GM23248 (cell line): ENCODE data around the gene CXCR2. TPM values are rescaled to one million over a fixed set of nuclear protein-coding genes. Genes with fewer than 3 reads are reported as not detected.
"Not testable (repeated sequence)": the region's sequence is repeated elsewhere in the genome, so short reads cannot be mapped to it uniquely, and the experiment has no call there.

ENCODE experiments used
- DNase-seq: peaks from one replicate; pipeline ENCODE4 v3.0.0-alpha.2; 2015
- H2AFZ ChIP-seq: fragments of 200-600 bp; sonication (generic); 2 replicates; pipeline ENCODE4 v1.6.1; 2016; ENCODE audit warnings: antibody characterized with exemption
- H3F3A ChIP-seq: fragments of 200-600 bp; sonication (generic); 2 replicates; pipeline ENCODE4 v1.6.1; 2016; ENCODE audit warnings: mild to moderate bottlenecking, antibody characterized with exemption, mixed run types; ENCODE audit not compliant: insufficient read depth
- H3K27ac ChIP-seq: fragments of 200-600 bp; sonication (generic); 2 replicates; pipeline ENCODE4 v1.5.1; 2016; ENCODE audit warnings: mild to moderate bottlenecking
- H3K27me3 ChIP-seq: fragments of 200-600 bp; sonication (generic); replicated peaks from 2 replicates; pipeline ENCODE4 v1.6.1; 2016; ENCODE audit warnings: mild to moderate bottlenecking; ENCODE audit not compliant: insufficient read depth
- H3K36me3 ChIP-seq: fragments of 200-600 bp; sonication (generic); 2 replicates; pipeline ENCODE4 v1.6.1; 2016; ENCODE audit warnings: low read depth, mild to moderate bottlenecking
- H3K4me1 ChIP-seq: fragments of 200-600 bp; sonication (generic); 2 replicates; pipeline ENCODE4 v1.6.1; 2016; ENCODE audit warnings: mild to moderate bottlenecking; ENCODE audit not compliant: insufficient read depth
- H3K4me2 ChIP-seq: fragments of 200-600 bp; sonication (generic); one replicate; pipeline ENCODE4 v1.6.1; 2016; ENCODE audit warnings: mild to moderate bottlenecking; ENCODE audit not compliant: unreplicated experiment
- H3K4me3 ChIP-seq: fragments of 200-600 bp; sonication (generic); 2 replicates; pipeline ENCODE4 v1.5.1; 2016; ENCODE audit warnings: mild to moderate bottlenecking
- H3K79me2 ChIP-seq: fragments of 200-600 bp; sonication (generic); 2 replicates; pipeline ENCODE4 v1.6.1; 2016; ENCODE audit warnings: mild to moderate bottlenecking; ENCODE audit not compliant: insufficient read depth
- H3K9ac ChIP-seq: fragments of 200-600 bp; sonication (generic); 2 replicates; pipeline ENCODE4 v1.6.1; 2016; ENCODE audit warnings: mild to moderate bottlenecking
- H3K9me2 ChIP-seq: fragments of 200-600 bp; sonication (generic); 2 replicates; pipeline ENCODE4 v1.6.1; 2016; ENCODE audit warnings: mixed run types, mild to moderate bottlenecking, moderate library complexity; ENCODE audit not compliant: insufficient read depth
- H3K9me3 ChIP-seq: fragments of 200-600 bp; sonication (generic); one replicate; pipeline ENCODE4 v1.6.1; 2017; ENCODE audit warnings: low read depth
- H4K20me1 ChIP-seq: fragments of 200-600 bp; sonication (generic); 2 replicates; pipeline ENCODE4 v1.6.0; 2016; ENCODE audit not compliant: insufficient read depth
- EZH2 ChIP-seq: fragments of 200-600 bp; sonication (generic); IDR thresholded peaks from 2 replicates; pipeline ENCODE4 v1.6.1; 2018; ENCODE audit warnings: antibody characterized with exemption, mild to moderate bottlenecking; ENCODE audit not compliant: insufficient read depth, poor library complexity, severe bottlenecking
- EZH2phosphoT487 ChIP-seq: fragments of 200-600 bp; sonication (generic); IDR thresholded peaks from 2 replicates; pipeline ENCODE4 v1.6.1; 2018; ENCODE audit warnings: antibody characterized with exemption, moderate library complexity, mild to moderate bottlenecking, low read depth; ENCODE audit not compliant: insufficient read depth
- WGBS, 2 experiments: methylation state at CpG; one replicate each; pipeline ENCODE4 v1.1.6; 2015 to 2017; ENCODE audit warnings: low lambda C conversion rate in 2 of 2, low coverage in 1 of 2; ENCODE audit errors: missing lambda C conversion rate in 2 of 2; 5-methylcytosine and 5-hydroxymethylcytosine counted together
- in situ Hi-C: fragments of 300-500 bp; cut with MboI; formaldehyde crosslinking; loops from 2 replicates; pipeline ENCODE4 v1.15.0; 2020
- polyA plus RNA-seq: library from polyadenylated mRNA; unstranded; fragments of >200 nt; fragmentation: Nextera tagmentation; extraction: Ambion mirVana; gene quantifications from 2 replicates; pipeline ENCODE4 v1.2.1, GENCODE V29; 2016
- total RNA-seq: library from RNA; depleted of rRNA; stranded (reverse); fragments of >200 nt; shearing (Covaris generic); gene quantifications from 2 replicates; pipeline ENCODE4 v1.2.3, GENCODE V29; 2014

The CXCR2 gene
- total and polyA plus RNA-seq, 2 experiments from 2014 or later: not detected

- Histone ChIP-seq H3F3A (no peaks in the 10 kb centered on the region), H3K9ac (no peak overlapping the region), H4K20me1 (no peaks in the 10 kb centered on the region), H3K9me2 (no peaks in the 10 kb centered on the region), H2AFZ (no peak overlapping the region), H3K36me3 (no peaks in the 10 kb centered on the region), H3K4me1 (no peaks in the 10 kb centered on the region), H3K4me2 (no peak overlapping the region), H3K27ac (no peak overlapping the region), H3K79me2 (no peaks in the 10 kb centered on the region), H3K9me3 (no peaks in the 10 kb centered on the region), H3K4me3 (no peak overlapping the region), H3K27me3 (peaks cover 64% of the 10 kb centered on the region)
- 0 to 11% methylated on average over 1 of the region's 1 CpG for WGBS, 2 experiments
- TF ChIP-seq EZH2phosphoT487 (no peak), EZH2 (no peak)
- in situ Hi-C loops: no loop called here
- DNase-seq: peak; percentile 44
Measured at GRCh38 chr2:218168016-218168415, 42.2 kb downstream of the CXCR2 start.

GRCh38 chr2:218168635-218169462 lies 43.0 kb downstream of the CXCR2 start:
- H4K20me1 ChIP-seq: no peaks in the 10 kb centered on the region
- H2AFZ ChIP-seq: no peak overlapping the region
- in situ Hi-C loops: no loop called here
- H3F3A ChIP-seq: no peaks in the 10 kb centered on the region
- peaks cover 57% of the 10 kb centered on the region for H3K27me3 ChIP-seq
- H3K4me2 ChIP-seq: no peak overlapping the region
- H3K36me3 ChIP-seq: no peaks in the 10 kb centered on the region
- H3K27ac ChIP-seq: no peak overlapping the region
- no peaks in the 10 kb centered on the region for H3K9me3 ChIP-seq
- H3K4me3 ChIP-seq: no peak overlapping the region
- TF ChIP-seq EZH2phosphoT487: no peak
- TF ChIP-seq EZH2: no peak
- 27 to 28% methylated on average over 9 of the region's 9 CpGs for WGBS, 2 experiments
- DNase-seq: peak; percentile 46
- H3K9ac ChIP-seq: no peak overlapping the region
- no peaks in the 10 kb centered on the region for H3K79me2 ChIP-seq
- no peaks in the 10 kb centered on the region for H3K4me1 ChIP-seq
- H3K9me2 ChIP-seq: no peaks in the 10 kb centered on the region

GRCh38 chr2:218169757-218170546 lies 44.1 kb downstream of the CXCR2 start:
- no peak overlapping the region for H2AFZ ChIP-seq
- H3K4me3 ChIP-seq: no peak overlapping the region
- WGBS, 2 experiments: 44 to 50% methylated on average over 5 of the region's 5 CpGs
- in situ Hi-C loops: no loop called here
- no peaks in the 10 kb centered on the region for H3K79me2 ChIP-seq
- H3K9ac ChIP-seq: no peak overlapping the region
- no peak overlapping the region for H3K4me2 ChIP-seq
- no peak for DNase-seq
- H3K36me3 ChIP-seq: no peaks in the 10 kb centered on the region
- H4K20me1 ChIP-seq: no peaks in the 10 kb centered on the region
- no peak overlapping the region for H3K27ac ChIP-seq
- H3K9me3 ChIP-seq: no peaks in the 10 kb centered on the region
- H3K4me1 ChIP-seq: no peaks in the 10 kb centered on the region
- no peaks in the 10 kb centered on the region for H3F3A ChIP-seq
- H3K9me2 ChIP-seq: no peaks in the 10 kb centered on the region
- H3K27me3 ChIP-seq: peaks cover 50% of the 10 kb centered on the region; the same call in 1 of the 2 replicates
- TF ChIP-seq EZH2phosphoT487 (no peak), EZH2 (no peak)

GRCh38 chr2:218171744-218172143 lies 45.9 kb downstream of the CXCR2 start:
- H3K4me2 ChIP-seq, H3K9me2 ChIP-seq, H3K36me3 ChIP-seq, H3K4me3 ChIP-seq, H3K9ac ChIP-seq, H3K79me2 ChIP-seq, H4K20me1 ChIP-seq, DNase-seq, H3K9me3 ChIP-seq, H2AFZ ChIP-seq, in situ Hi-C loops, H3F3A ChIP-seq, H3K4me1 ChIP-seq, H3K27ac ChIP-seq: not testable (repeated sequence)
- H3K27me3 ChIP-seq: peaks cover 35% of the 10 kb centered on the region; the same call in 1 of the 2 replicates
- 93 to 97% methylated on average over 3 of the region's 3 CpGs for WGBS, 2 experiments
